PC-3 (cell line): ENCODE measurements around the gene C14orf93. TPM values are rescaled to one million over a fixed set of nuclear protein-coding genes. Genes with fewer than 3 reads are reported as not detected.

Source experiments
- ATAC-seq: fragments of 200-7000 bp; cut with Tn5 transposase; 2 replicates; pipeline ENCODE4 v1.9.1; 2020; ENCODE audit warnings: mild to moderate bottlenecking, moderate library complexity
- BruUV-seq: library from RNA; stranded (reverse); fragments of 400-500 nt; replicated peaks from 2 replicates; lab custom pipeline; 2021; lab: Mats Ljungman, UMichigan
- CTCF ChIA-PET: fragments of 300-600 bp; sonication (Branson Sonifier 250); formaldehyde crosslinking; loops from one replicate; lab custom pipeline; 2022; ENCODE audit warnings: antibody characterized with exemption; lab: Charles Lee
- POLR2A ChIA-PET: fragments of 300-600 bp; sonication (Branson Sonifier 250); formaldehyde crosslinking; loops from one replicate; lab custom pipeline; 2022; ENCODE audit warnings: antibody characterized with exemption; ENCODE audit not compliant: unreplicated experiment; lab: Charles Lee
- DNase-seq: peaks from one replicate; pipeline ENCODE4 v3.0.0-alpha.2; 2015
- H2AFZ ChIP-seq: fragments of 300-600 bp; sonication (generic); 2 replicates; pipeline ENCODE4 v1.6.0; 2016; ENCODE audit warnings: antibody characterized with exemption, low read length
- H3F3A ChIP-seq: fragments of 300-600 bp; sonication (generic); one replicate; pipeline ENCODE4 v1.6.0; 2017; ENCODE audit warnings: antibody characterized with exemption, low read length, control low read depth, mild to moderate bottlenecking; ENCODE audit not compliant: unreplicated experiment
- H3K27ac ChIP-seq: fragments of 300-600 bp; sonication (generic); 2 replicates; pipeline ENCODE4 v1.5.1; 2016; ENCODE audit warnings: mild to moderate bottlenecking, low read length
- H3K27me3 ChIP-seq: fragments of 300-600 bp; sonication (generic); 2 replicates; pipeline ENCODE4 v1.6.1; 2016; ENCODE audit warnings: low read length, mixed read lengths
- H3K36me3 ChIP-seq: fragments of 300-600 bp; sonication (generic); 2 replicates; pipeline ENCODE4 v1.6.1; 2016; ENCODE audit warnings: low read depth, mixed run types, low read length, mixed read lengths
- H3K4me1 ChIP-seq: fragments of 300-600 bp; sonication (generic); 2 replicates; pipeline ENCODE4 v1.5.1; 2016; ENCODE audit warnings: low read length; ENCODE audit not compliant: insufficient read depth
- H3K4me2 ChIP-seq: fragments of 300-600 bp; sonication (generic); 2 replicates; pipeline ENCODE4 v1.6.0; 2016; ENCODE audit warnings: low read length
- H3K4me3 ChIP-seq: fragments of 300-600 bp; sonication (generic); 2 replicates; pipeline ENCODE4 v1.5.1; 2016; ENCODE audit warnings: mild to moderate bottlenecking, low read length, mixed read lengths
- H3K79me2 ChIP-seq: fragments of 300-600 bp; sonication (generic); 2 replicates; pipeline ENCODE4 v1.6.1; 2017; ENCODE audit warnings: low read length, mixed read lengths
- H3K9ac ChIP-seq: fragments of 300-600 bp; sonication (generic); 2 replicates; pipeline ENCODE4 v1.6.0; 2016; ENCODE audit warnings: mild to moderate bottlenecking, low read length
- H3K9me2 ChIP-seq: fragments of 300-600 bp; sonication (generic); replicated peaks from 2 replicates; pipeline ENCODE4 v1.6.1; 2016; ENCODE audit warnings: mixed run types, low read length, mixed read lengths
- H3K9me3 ChIP-seq: fragments of 300-600 bp; sonication (generic); 2 replicates; pipeline ENCODE4 v1.6.1; 2016; ENCODE audit warnings: low read length, mixed read lengths
- H4K20me1 ChIP-seq: fragments of 300-600 bp; sonication (generic); 2 replicates; pipeline ENCODE4 v1.6.1; 2016; ENCODE audit warnings: low read length, mixed read lengths
- CTCF ChIP-seq: fragments of 300-600 bp; sonication (generic); conservative IDR thresholded peaks from 2 replicates; pipeline ENCODE4 v1.5.1; 2017; ENCODE audit warnings: antibody characterized with exemption, low read depth, mild to moderate bottlenecking, low read length
- EZH2 ChIP-seq: fragments of 300-600 bp; sonication (generic); IDR thresholded peaks from one replicate; pipeline ENCODE4 v1.6.1; 2017; ENCODE audit warnings: antibody characterized with exemption, mild to moderate bottlenecking, low read length; ENCODE audit not compliant: unreplicated experiment
- EZH2phosphoT487 ChIP-seq: fragments of 300-600 bp; sonication (generic); IDR thresholded peaks from 2 replicates; pipeline ENCODE4 v1.6.1; 2018; ENCODE audit warnings: mild to moderate bottlenecking, antibody characterized with exemption, low read length, borderline replicate concordance
- intact Hi-C: fragments of 100-400 bp; cut with micrococcal nuclease; formaldehyde crosslinking; loops from 2 replicates; pipeline ENCODE4 v1.9.0; 2023
- total RNA-seq: library from RNA; depleted of rRNA; stranded (reverse); fragments of >200 nt; gene quantifications from 2 replicates; pipeline ENCODE4 v1.2.3, GENCODE V29; 2014

The C14orf93 gene
- total RNA-seq, 1 experiment from 2014 or later, result 5.8 TPM

- no TSS peak for BruUV-seq
- no peak for TF ChIP-seq EZH2
- no peak for TF ChIP-seq CTCF
- no peak for TF ChIP-seq EZH2phosphoT487
- Histone ChIP-seq H3K4me1 (peaks cover 25% of the 10 kb centered on the region), H3K9me2 (no peaks in the 10 kb centered on the region), H3K79me2 (peaks cover 58% of the 10 kb centered on the region), H3K9ac (peak within 1 kb of the TSS; percentile 77), H2AFZ (peak within 1 kb of the TSS; percentile 89), H4K20me1 (no peaks in the 10 kb centered on the region), H3K36me3 (no peaks in the 10 kb centered on the region; the same call in 1 of the 2 replicates), H3K4me2 (peak within 1 kb of the TSS; percentile 87), H3K27ac (peak within 1 kb of the TSS; percentile 29), H3F3A (no peaks in the 10 kb centered on the region), H3K4me3 (peak within 1 kb of the TSS; percentile 80), H3K9me3 (no peaks in the 10 kb centered on the region), H3K27me3 (no peaks in the 10 kb centered on the region)
- intact Hi-C loops, result loop anchor here (1.0 to 10.0 kb wide), 3 partner anchors 9 to 202 kb away; partner anchors contain the start of gene SLC7A8
- peak; percentile 90 for DNase-seq
- ChIA-PET CTCF (interaction anchor here (0.9 to 2.4 kb wide), 3 partner anchors 9 to 53 kb away, joined by 3 to 17 read pairs (median 17); partner anchors contain the start of gene PRMT5), POLR2A (interaction anchor here (0.6 to 1.6 kb wide), 3 partner anchors 18 to 52 kb away, joined by 3 to 8 read pairs (median 8); partner anchors contain the start of gene PSMB5)
- ATAC-seq, result peak; percentile 33
These were observed 27.3 kb downstream of the C14orf93 start, which contains the start of gene AJUBA for GRCh38 chr14:22982477-22983245. Gene AJUBA, minus strand, starts transcription at chr14:22982551. Its CDS starts 285 bp downstream, at chr14:22982266.

- H3K4me1 ChIP-seq, result peaks cover 32% of the 10 kb centered on the region
- ATAC-seq (no peak), DNase-seq (no peak)
- POLR2A ChIA-PET, result interaction anchor here (0.6 to 1.6 kb wide), 4 partner anchors 17 to 113 kb away, joined by 3 to 8 read pairs (median 6); partner anchors contain the start of genes ACIN1 and PSMB5
- H3K9me2 ChIP-seq, result no peaks in the 10 kb centered on the region
- no peaks in the 10 kb centered on the region; the same call in 1 of the 2 replicates for H3K36me3 ChIP-seq
- CTCF ChIA-PET, result interaction anchor here (0.6 to 2.4 kb wide), 3 partner anchors 8 to 78 kb away, joined by 3 to 17 read pairs (median 17); partner anchors contain the start of gene PRMT5
- H3K4me2 ChIP-seq, result peak overlapping the region; percentile 87
- intact Hi-C loops, result loop anchor here (10.0 kb wide), 1 partner anchor 203 kb away; the partner anchor contains the start of gene SLC7A8
- H2AFZ ChIP-seq, result peak overlapping the region; percentile 89
- peaks cover 65% of the 10 kb centered on the region for H3K79me2 ChIP-seq
- no TSS peak for BruUV-seq
- H3F3A ChIP-seq, result peaks cover 4% of the 10 kb centered on the region
- peak overlapping the region; percentile 80 for H3K4me3 ChIP-seq
- TF ChIP-seq EZH2phosphoT487 (no peak), CTCF (no peak), EZH2 (no peak)
- no peaks in the 10 kb centered on the region for H3K27me3 ChIP-seq
- no peaks in the 10 kb centered on the region for H4K20me1 ChIP-seq
- no peaks in the 10 kb centered on the region for H3K9me3 ChIP-seq
- H3K27ac ChIP-seq, result no peak overlapping the region
- peak overlapping the region; percentile 77 for H3K9ac ChIP-seq
These were observed 28.0 kb downstream of the C14orf93 start for GRCh38 chr14:22981876-22982476.
